ENCODE results near the gene IFNA1.
"Not testable (repeated sequence)": the region's sequence is repeated elsewhere in the genome, so short reads cannot be mapped to it uniquely, and the experiment has no call there.

The IFNA1 gene

GRCh38 chr9:21440139-21440538, at the start of gene IFNA1:
TSS of gene IFNA1 (plus strand) at chr9:21440439. CDS start at chr9:21440508, 69 bp downstream.
- DNase-seq (ENCODE audit: low spot score): no peak

- no peak for DNase-seq (ENCODE audit: low spot score)
Observed at GRCh38 chr9:21392270-21392669, 48.0 kb upstream of the IFNA1 start.

DNA sequence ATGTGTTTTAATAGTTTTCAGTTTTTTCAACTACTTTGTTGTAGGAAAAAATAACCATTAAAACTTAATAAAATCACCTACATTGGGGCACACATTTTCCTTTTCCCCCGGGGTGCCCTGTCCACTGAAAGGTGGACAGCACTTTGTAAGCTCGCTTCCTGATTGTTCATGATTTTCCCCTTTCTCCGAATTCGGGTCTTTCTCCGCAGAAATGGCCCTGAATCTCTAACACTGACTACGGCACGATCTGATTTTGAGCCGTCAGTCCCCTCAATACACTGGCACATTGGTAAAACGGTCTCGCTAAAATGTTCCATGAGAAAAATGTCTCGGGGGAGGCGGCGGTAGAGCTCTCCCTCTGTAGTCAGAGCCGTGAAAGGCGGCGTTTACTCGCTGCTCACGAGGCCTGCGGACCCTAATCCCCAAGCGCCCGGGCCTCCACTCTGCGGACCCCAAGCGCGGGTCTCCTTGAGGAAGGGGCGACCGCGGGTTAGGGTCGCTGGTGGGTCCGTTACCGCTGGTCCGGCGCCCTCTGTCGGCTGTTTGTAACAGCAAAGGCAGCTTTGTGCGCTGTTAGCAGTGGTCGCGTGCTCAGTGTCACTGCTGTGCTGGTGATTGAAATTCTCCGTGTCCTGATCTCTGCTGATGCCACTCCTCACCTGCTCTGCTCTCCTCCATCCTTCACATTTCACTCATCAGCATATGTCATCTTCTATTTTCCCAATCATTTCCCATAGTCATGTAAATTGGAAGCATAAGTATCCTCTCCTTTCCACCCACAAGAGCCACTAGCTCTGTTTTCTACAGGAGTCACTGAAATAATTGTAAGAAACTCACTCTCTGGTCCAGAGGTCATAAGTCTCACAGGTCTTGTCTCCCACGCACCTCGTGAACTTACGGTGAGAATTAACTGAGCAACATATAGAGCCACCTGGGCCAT, 44.2 kb upstream of the IFNA1 start:
- DNase-seq (ENCODE audit: low spot score): no peak

DNA sequence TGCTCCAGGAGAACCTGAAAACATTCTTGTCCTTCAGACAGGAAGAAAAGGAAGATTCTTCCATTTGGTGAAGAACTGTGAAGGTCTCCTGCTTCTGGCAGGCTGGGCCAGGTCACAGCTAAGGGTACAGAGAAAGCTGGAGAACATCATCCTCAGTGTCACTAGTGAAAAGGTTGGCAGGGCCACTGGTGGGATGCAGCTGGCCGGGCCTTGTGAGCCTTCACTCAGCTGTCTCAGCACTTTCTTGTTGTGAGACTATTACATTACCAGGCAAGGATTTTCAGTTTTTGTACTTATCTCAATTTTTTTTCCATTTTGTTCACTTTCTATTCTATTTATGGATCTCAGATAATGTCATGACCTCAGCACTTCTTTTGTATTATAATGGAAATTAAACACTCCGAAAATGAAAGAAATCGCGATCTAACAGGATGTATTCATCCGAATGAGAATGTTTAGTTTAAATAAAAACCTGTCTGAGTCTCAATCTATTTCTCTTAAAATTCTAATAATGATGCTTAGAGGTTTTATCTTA, 41.2 kb upstream of the IFNA1 start:
- no peak for DNase-seq (ENCODE audit: low spot score)

GRCh38 chr9:21399956-21400355, 40.3 kb upstream of the IFNA1 start:
- no peak for DNase-seq (ENCODE audit: low spot score)

DNA sequence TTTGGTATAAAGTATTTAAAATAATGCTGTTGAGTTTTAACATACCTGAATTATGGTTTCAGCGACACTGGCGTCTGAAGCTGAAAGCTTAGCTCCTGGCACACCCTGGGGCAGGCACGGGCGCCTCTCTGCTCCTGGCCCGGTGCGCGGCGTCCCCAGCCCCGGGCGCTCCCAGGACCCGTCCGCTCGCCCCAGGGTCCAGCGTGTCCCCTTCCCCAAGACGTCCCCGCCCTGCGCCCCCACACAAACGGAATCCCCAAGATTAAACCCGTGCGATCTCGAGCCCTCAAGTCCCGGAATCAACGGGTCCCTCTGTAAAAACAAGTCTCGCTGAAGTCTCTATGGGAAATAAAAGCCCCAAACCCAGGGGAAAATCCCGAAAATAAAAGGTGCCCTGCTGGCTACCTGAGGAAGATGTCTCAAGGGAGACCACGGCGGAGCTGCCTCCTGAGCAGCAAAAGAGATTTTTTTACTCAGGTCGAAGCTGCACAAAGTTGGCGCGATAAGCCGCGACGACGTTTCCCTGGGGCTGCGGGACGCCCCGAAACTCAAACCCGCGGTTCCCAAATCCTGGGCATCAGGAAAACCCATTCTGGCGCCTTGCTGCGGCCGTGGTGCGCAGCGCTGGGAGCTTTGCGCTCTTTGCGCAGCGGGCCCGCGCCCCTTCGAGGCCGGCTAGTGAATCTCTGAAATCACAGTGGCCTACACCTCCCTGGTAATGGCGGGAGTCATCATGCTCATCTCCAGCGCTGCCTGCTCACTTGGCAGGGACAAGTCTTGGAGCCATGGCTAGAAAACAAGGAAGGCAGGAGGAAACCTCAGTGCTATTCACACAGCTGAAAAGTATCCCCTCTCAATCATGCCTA, 37.6 kb upstream of the IFNA1 start:
- DNase-seq (ENCODE audit: low spot score): no peak

DNA sequence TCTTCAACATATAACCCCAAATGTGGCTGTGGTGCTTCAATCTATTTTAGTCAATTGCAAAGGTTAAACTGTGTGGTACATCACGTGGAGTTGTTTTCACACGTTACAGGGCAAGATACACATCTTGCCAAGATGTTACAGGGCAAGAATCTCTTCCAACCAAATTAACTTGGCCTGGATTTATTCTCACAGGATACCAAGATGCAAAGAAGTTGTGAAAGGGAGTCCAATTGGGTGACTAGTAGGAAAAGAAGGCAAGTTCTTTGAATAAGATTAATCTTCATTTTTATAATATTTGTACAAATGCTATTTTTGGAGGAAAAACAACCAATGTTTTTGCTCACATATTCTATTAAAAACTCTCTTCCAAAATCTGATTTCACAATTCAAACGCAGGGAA, 36.1 kb upstream of the IFNA1 start:
- DNase-seq (ENCODE audit: low spot score): no peak

DNA sequence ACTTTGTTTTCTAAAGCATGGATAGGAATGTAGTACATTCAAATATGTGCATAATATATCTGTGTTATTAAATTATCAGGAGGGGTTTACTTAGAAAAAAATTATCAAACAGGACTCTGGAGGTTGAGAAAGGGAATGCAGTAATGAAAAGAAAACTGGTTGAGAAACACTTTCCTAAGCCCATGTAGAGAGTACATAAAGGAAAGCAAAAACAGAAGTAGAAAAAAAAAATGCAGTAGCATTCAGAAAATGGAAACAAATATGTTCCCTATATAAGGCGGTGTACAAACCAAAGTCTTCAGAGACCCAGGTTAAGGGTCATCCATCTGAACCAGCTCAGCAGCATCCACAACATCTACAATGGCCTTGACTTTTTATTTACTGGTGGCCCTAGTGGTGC, 31.4 kb upstream of the IFNA1 start, which contains the start of gene IFNA8:
Gene IFNA8 (plus strand): TSS at position 301 of the 400 bp plus-strand sequence. CDS start 60 bp downstream, at position 361.
- DNase-seq (ENCODE audit: low spot score): no peak

DNA sequence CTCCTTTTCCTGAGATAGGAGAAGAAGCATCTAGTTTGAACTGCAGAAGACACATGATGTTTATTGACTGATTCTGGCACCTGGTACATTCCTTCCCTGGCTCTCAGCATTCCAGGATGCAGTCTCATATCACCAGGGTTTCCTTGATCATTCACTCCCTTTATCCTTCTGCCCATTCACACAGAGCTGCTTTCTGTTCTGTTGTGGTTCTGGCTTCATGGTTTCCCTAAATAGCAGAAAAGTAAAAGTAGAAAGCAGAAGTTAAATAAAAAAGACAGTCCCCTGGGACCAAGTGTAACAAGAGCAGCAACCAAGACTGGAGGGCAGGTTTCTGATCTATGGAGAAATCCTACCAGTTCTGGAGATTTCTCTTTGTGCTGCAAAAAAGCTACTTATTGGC, 28.1 kb upstream of the IFNA1 start:
- DNase-seq (ENCODE audit: low spot score): no peak

GRCh38 chr9:21413151-21413550, 27.1 kb upstream of the IFNA1 start:
- DNase-seq (ENCODE audit: low spot score): no peak

DNA sequence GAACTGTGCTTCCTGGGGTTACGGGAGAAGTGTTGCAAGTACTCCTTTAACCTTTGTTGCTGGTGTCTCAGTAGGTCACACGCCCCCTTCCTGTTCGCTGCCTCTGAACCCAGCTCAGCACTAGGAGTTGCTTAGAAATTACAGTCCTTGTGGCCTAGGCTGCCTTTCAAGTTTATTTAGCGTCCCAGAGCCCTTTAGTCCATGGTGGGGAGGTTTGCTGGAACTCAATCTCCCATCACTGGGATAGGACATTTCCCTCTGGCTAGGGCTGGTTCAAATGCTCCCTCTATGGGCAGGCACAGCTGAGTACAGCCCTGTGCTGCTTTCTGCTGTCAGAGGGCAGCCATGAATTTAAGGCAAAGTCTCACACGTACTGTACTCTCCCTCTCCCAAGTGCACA, 26.6 kb upstream of the IFNA1 start:
- no peak for DNase-seq (ENCODE audit: low spot score)

DNA sequence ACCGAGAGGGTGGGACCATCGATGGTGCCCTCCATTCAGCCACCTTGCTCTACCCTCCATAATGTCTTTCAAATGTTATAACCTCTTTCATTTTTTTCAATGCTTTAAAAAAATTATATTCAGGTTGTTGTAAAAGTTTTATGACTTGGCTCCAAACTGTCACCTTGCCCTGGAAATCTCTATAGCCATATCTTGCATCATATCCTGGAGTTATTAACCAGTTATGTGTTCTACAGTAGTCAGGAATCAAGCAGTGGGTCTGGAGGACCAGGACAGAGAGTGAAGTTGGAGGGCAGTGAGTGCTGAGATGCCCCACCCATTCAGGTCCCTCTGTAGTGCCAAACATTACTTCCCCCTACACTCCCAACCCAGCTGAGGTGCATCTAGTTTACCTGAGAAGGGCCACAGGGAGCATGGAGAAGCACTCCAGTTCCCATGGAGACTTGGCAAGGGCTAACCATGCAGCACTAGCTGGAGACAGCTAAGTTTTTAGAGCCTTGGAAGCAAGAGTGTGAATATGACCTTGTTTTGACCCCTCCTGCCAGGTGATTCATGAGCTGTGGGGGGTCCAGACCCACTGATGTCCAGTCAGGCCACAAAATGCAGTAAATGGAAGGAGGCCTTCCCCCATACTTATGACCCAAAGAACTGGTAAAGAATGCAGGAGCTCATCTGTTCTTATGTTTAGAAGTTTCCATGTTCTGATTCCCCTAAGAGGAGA, 25.9 kb upstream of the IFNA1 start:
- DNase-seq (ENCODE audit: low spot score): no peak

- no peak for DNase-seq (ENCODE audit: low spot score)
Observed at GRCh38 chr9:21415493-21416267, 24.6 kb upstream of the IFNA1 start.

DNA sequence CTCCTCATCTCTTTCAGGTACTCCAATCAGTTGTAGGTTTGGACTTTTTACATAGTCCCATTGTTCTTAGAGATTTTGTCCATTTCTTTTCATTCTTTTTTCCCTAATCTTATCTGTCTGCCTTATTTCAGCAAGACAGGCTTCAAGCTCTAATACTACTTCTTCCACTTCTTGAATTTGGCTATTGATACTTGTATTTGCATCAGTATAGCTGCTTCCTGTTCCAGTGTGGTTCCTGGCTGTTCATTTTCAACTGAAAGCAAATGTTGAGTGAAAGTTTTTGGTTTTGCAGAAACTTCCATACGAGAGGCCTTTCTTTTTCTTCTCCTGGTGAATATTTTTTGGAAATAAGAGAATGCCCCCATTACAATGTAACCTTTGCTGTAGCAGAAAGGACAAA, 12.0 kb upstream of the IFNA1 start:
- DNase-seq (ENCODE audit: low spot score): no peak

GRCh38 chr9:21429191-21429590, 11.0 kb upstream of the IFNA1 start:
- DNase-seq (ENCODE audit: low spot score): no peak

- DNase-seq (ENCODE audit: low spot score): no peak
Observed at GRCh38 chr9:21432672-21433425, 7.4 kb upstream of the IFNA1 start.

DNA sequence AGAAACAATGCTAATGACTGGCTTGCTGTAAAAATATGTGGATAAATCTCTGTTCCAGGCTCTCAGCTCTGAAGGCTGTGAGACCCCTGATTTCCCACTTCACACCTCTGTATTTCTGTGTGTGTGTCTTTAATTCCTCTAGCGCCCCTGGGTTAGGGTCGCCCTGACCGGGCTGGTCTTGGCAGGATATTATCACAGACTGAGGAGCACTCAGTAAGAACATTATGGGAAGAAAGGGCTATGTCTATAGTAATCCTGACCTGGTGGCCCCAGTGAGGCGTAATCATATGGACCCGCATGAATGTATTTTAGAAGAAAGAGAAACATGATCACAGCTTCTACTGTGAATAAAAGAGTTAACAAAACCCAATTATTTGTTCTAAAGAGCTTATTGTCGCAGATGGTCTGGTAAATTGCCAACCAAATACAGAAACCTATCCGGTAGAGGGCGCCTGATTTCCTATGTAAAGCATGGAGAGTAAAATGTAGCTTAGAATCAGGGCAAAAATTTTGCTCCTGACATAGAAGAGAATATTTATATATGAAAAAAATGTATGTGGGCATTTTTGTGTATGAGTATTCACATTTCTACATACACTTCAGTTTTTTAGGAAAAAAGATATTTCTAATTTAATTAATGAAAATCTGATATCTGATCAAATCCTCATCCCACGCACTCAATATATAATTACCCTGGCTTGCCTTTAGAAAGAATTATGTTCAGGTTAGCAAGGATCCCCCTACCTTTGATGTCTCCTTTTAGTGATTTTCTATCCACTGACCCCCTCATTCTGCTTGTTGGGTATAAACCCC, 5.8 kb upstream of the IFNA1 start:
- DNase-seq (ENCODE audit: low spot score): no peak

- DNase-seq (ENCODE audit: low spot score): not testable (repeated sequence)
Observed at GRCh38 chr9:21435015-21435383, 5.2 kb upstream of the IFNA1 start.

DNA sequence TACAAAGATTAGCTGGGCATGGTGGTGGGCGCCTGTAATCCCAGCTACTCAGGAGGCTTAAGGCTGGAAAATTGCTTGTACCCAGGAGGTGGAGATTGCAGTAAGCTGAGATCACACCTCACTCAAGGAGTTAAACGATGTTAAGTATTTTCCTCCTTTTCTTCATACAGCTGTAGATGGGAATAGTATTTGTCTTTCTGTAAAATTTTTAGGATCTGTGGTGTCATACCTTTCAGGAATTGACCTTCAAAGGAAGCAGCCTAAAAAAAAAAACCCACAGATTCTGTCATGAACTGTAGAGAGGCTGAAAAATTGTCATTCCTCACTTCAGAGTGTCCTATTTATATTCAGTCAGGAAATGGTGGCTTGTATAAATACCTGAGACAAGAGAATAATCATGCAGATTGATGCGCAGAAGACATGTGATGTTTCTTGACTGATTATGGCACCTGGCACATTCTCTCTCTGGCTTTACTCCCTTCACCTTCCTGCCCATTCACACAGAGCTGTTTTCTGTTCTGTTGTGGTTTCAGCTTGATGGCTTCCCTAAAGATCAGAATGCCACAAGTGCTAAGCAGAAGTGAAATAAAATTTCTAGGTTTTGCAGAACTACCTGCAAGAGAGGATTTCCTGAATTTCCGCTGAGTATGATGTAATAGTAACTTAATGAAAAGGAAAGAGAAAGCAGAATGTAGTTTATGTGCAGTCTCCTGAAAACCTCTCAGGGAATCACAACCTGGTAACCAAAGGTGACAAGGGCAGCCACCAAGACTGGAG, 3.8 kb downstream of the IFNA1 start:
- DNase-seq (ENCODE audit: low spot score): no peak
